Stimulated activated naive B cell treated with anti-CD40 and anti-IgM and Interleukin-4, amounts not matched to agents 10 μg/mL and 1 μg/mL and 100 μg/mL, for 72 hours (primary cell): ENCODE measurements around the gene DERL3.

Experiments used
- ATAC-seq, 2 donors: fragments of 150-1000 bp; cut with Tn5 transposase; replicated peaks; 2 replicates each; pipeline ENCODE4 v1.10.0; 2021; ENCODE audit warnings: moderate library complexity in 1 of 2
- DNase-seq: peaks from one replicate; pipeline ENCODE4 v3.0.0; 2021
- H3K27ac Mint-ChIP-seq: one replicate; pipeline ENCODE4 v1.8.0; 2022; ENCODE audit warnings: mild to moderate bottlenecking, mixed read lengths
- H3K27me3 Mint-ChIP-seq, 2 donors: one replicate each; pipeline ENCODE4 v1.8.0; 2022; ENCODE audit warnings: mixed read lengths in 2 of 2
- H3K36me3 Mint-ChIP-seq, 2 donors: one replicate each; pipeline ENCODE4 v1.8.0; 2022; ENCODE audit warnings: mixed read lengths in 2 of 2, mild to moderate bottlenecking in 1 of 2
- H3K4me1 Mint-ChIP-seq, 2 donors: one replicate each; pipeline ENCODE4 v1.8.0; 2022; ENCODE audit warnings: mixed read lengths in 2 of 2, mild to moderate bottlenecking in 1 of 2
- H3K4me3 Mint-ChIP-seq, 2 donors: one replicate each; pipeline ENCODE4 v1.8.0; 2022; ENCODE audit warnings: mild to moderate bottlenecking in 2 of 2, mixed read lengths in 2 of 2, moderate library complexity in 1 of 2
- H3K9me3 Mint-ChIP-seq, 2 donors: one replicate each; pipeline ENCODE4 v1.8.0; 2022; ENCODE audit warnings: mixed read lengths in 2 of 2, mild to moderate bottlenecking in 1 of 2

DERL3 gene

GRCh38 chr22:23857606-23858483 lies 19.0 kb upstream of the DERL3 start, which contains the start of gene SLC2A11:
Gene SLC2A11, plus strand, starts transcription at chr22:23857875. Its CDS starts 125 bp downstream, at chr22:23858000.
- peak; percentile 95 for DNase-seq
- Mint-ChIP-seq H3K27me3 (no peaks in the 10 kb centered on the region), H3K36me3 (peaks cover 2 to 11% of the 10 kb centered on the region in 2 donors), H3K4me1 (peaks cover 20 to 31% of the 10 kb centered on the region in 2 donors), H3K27ac (peak within 1 kb of the TSS; percentile 98), H3K9me3 (no peaks in the 10 kb centered on the region), H3K4me3 (peak within 1 kb of the TSS; percentile 96 to 97)
- ATAC-seq: peak; percentile 94 to 95

DNA sequence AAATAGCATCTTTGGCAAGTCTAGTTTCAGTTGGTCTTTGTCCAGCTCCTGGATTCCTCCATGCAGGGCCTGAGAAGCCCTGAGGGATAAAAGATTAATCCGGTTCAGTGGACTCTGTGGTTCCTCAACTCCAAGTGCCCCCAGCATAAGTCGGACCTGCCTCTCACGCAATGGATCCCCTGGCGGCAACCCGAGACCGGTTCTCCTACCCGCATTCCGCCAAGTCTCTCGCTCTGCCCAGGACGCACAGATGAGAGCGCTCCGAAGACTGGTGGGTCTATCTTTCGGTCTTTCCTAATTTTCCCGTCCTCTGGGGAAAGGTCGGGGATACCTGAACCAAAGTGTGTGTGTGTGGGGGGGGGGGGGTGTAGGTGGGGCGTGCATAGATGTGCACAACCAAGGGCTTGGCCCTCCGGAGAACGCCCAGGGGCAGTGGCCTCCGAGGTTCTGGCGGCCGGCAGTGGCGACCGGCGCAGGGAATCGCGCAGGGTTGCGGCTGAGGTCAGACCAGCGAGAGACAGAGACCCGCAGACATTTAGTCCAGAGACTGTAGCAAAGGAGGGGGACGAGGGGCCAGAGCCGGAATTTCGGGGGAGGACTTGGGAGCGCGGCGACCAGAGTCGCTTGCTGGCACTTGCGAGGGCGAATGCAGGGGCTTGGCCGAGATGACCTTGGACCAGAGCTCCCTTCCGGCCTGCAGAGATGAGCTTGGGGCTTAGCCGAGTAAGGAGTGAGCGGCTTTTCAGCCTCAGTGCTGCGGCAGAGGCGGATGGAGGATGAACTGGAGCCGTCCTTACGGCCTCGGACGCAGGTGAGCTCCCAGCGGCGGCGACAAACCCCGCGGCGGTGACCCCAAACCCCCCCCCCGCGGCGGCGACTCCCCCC lies 18.2 kb upstream of the DERL3 start:
- no peaks in the 10 kb centered on the region for H3K9me3 Mint-ChIP-seq
- peaks cover 0 to 2% of the 10 kb centered on the region in 2 donors for H3K36me3 Mint-ChIP-seq
- peaks cover 14 to 24% of the 10 kb centered on the region in 2 donors for H3K4me1 Mint-ChIP-seq
- H3K27me3 Mint-ChIP-seq: no peaks in the 10 kb centered on the region
- ATAC-seq (peak; percentile 64 to 67), DNase-seq (peak; percentile 51)
- H3K4me3 Mint-ChIP-seq: peak overlapping the region; percentile 96 to 97
- H3K27ac Mint-ChIP-seq: peak overlapping the region; percentile 98

DNA sequence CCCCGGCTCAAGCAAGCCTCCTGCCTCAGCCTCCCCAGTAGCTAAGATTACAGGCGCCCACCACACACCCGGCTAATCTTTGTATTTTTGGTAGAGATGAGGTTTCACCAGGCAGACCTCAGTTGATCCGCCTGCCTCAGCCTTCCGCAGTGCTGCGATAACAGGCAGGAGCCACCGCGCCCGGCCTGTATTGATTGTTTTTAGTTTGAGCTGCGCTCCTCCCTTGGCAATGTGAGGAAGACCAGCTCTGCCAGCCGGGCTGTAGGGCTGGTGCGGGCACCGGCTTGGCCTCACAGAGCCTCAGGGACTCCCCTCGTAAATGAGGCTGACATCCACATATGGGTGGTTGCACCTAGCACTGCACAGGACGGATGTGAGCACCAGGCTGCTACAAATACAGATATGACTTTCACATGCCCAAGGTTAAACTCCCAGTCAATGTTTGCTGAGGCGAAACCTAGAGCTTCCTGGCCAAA lies 11.4 kb upstream of the DERL3 start:
- Mint-ChIP-seq H3K4me3 (peak overlapping the region; percentile 53 to 66), H3K27ac (peak overlapping the region; percentile 81), H3K36me3 (no peaks in the 10 kb centered on the region), H3K27me3 (no peaks in the 10 kb centered on the region), H3K9me3 (no peaks in the 10 kb centered on the region), H3K4me1 (peaks cover 35 to 49% of the 10 kb centered on the region in 2 donors)
- ATAC-seq (peak in 1 of 2 donors; percentile 48), DNase-seq (no peak)

- Mint-ChIP-seq H3K9me3 (no peaks in the 10 kb centered on the region), H3K4me1 (peaks cover 43 to 57% of the 10 kb centered on the region in 2 donors), H3K27me3 (no peaks in the 10 kb centered on the region), H3K4me3 (peak overlapping the region; percentile 64 to 76), H3K27ac (peak overlapping the region; percentile 76), H3K36me3 (no peaks in the 10 kb centered on the region)
- ATAC-seq: peak; percentile 71 to 77
- DNase-seq: peak; percentile 82
Measured at GRCh38 chr22:23849009-23850006, 10.5 kb upstream of the DERL3 start.

GRCh38 chr22:23847991-23848864 lies 9.4 kb upstream of the DERL3 start:
- H3K27me3 Mint-ChIP-seq: no peaks in the 10 kb centered on the region

GRCh38 chr22:23847310-23847920 lies 8.6 kb upstream of the DERL3 start:
- no peaks in the 10 kb centered on the region for H3K27me3 Mint-ChIP-seq
- H3K9me3 Mint-ChIP-seq: no peaks in the 10 kb centered on the region
- H3K4me3 Mint-ChIP-seq: peak overlapping the region in 1 of 2 donors; percentile 4
- DNase-seq (no peak), ATAC-seq (no peak)
- H3K36me3 Mint-ChIP-seq: no peaks in the 10 kb centered on the region
- peaks cover 52 to 71% of the 10 kb centered on the region in 2 donors for H3K4me1 Mint-ChIP-seq
- no peak overlapping the region for H3K27ac Mint-ChIP-seq

More at GRCh38 chr22:23847991-23848864, 9.4 kb upstream of the DERL3 start:
- no peaks in the 10 kb centered on the region for H3K36me3 Mint-ChIP-seq
- H3K27ac Mint-ChIP-seq: no peak overlapping the region
- no peak for DNase-seq
- H3K4me3 Mint-ChIP-seq: no peak overlapping the region
- no peak for ATAC-seq
- no peaks in the 10 kb centered on the region for H3K9me3 Mint-ChIP-seq
- H3K4me1 Mint-ChIP-seq: peaks cover 47 to 63% of the 10 kb centered on the region in 2 donors

DNA sequence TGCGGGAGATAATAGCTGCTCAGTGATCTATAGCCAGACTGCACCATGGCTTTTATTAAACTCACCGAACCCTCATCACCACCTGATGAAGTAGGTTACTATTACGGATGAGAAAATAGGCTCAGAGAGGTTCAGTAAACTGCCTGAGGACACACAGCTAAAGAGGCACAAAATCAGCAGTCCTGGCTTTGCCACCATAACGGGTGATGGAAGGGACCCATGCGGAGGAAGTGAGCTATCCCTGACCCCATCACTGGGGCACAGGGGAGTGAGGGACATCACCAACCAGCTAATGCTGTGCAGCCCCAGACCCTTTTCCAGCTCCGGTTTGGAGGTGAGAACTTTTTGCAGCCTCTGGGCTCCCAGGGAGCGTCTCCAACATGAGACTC lies 7.3 kb upstream of the DERL3 start:
- no peak overlapping the region for H3K27ac Mint-ChIP-seq
- H3K27me3 Mint-ChIP-seq: no peaks in the 10 kb centered on the region
- H3K9me3 Mint-ChIP-seq: no peaks in the 10 kb centered on the region
- peak; percentile 1 to 8 for ATAC-seq
- H3K4me1 Mint-ChIP-seq: peaks cover 59 to 71% of the 10 kb centered on the region in 2 donors
- peak overlapping the region in 1 of 2 donors; percentile 25 for H3K4me3 Mint-ChIP-seq
- no peaks in the 10 kb centered on the region for H3K36me3 Mint-ChIP-seq
- no peak for DNase-seq

- Mint-ChIP-seq H3K4me3 (peak overlapping the region; percentile 25 to 33), H3K36me3 (no peaks in the 10 kb centered on the region)
Measured at GRCh38 chr22:23845265-23846080, 6.7 kb upstream of the DERL3 start.

DNA sequence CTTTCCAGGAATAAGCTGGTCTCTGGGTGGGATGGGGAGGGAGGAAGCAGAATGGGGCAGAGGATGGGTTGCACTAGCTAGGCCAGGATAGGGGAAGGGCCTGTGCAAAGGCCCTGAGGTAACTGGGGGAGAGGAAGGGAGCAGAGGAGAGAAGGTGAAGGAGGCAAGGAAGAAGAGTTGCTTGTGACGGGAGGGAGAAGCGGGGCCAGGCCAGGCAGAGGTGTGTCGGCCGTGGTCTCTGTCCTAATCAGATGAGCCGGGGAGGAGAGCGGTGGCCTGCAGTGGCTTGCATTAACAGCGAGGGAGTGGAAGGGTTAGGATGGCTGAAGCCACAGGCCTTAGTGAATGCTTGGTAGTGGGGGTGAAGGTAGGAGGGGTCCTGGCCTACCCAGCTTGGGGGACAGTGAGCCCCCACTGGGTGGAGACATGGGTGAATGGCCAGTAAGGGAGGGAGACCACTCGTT lies 6.0 kb upstream of the DERL3 start:
- Mint-ChIP-seq H3K4me1 (peaks cover 52 to 66% of the 10 kb centered on the region in 2 donors), H3K27ac (peak overlapping the region; percentile 86), H3K36me3 (no peaks in the 10 kb centered on the region), H3K4me3 (peak overlapping the region; percentile 14 to 76), H3K27me3 (no peaks in the 10 kb centered on the region), H3K9me3 (no peaks in the 10 kb centered on the region)
- no peak for ATAC-seq
- DNase-seq: no peak

More at GRCh38 chr22:23845265-23846080, 6.7 kb upstream of the DERL3 start:
- Mint-ChIP-seq H3K27ac (peak overlapping the region; percentile 79), H3K9me3 (no peaks in the 10 kb centered on the region), H3K4me1 (peaks cover 56 to 70% of the 10 kb centered on the region in 2 donors), H3K27me3 (no peaks in the 10 kb centered on the region)
- no peak for DNase-seq
- ATAC-seq: no peak

- H3K36me3 Mint-ChIP-seq: peaks cover 0 to 6% of the 10 kb centered on the region in 2 donors
- H3K4me3 Mint-ChIP-seq: no peak overlapping the region
- no peak for DNase-seq
- peaks cover 57 to 66% of the 10 kb centered on the region in 2 donors for H3K4me1 Mint-ChIP-seq
- ATAC-seq: no peak
- H3K27me3 Mint-ChIP-seq: no peaks in the 10 kb centered on the region
- no peaks in the 10 kb centered on the region for H3K9me3 Mint-ChIP-seq
- H3K27ac Mint-ChIP-seq: peak overlapping the region; percentile 60
Measured at GRCh38 chr22:23842599-23842998, 3.8 kb upstream of the DERL3 start.

DNA sequence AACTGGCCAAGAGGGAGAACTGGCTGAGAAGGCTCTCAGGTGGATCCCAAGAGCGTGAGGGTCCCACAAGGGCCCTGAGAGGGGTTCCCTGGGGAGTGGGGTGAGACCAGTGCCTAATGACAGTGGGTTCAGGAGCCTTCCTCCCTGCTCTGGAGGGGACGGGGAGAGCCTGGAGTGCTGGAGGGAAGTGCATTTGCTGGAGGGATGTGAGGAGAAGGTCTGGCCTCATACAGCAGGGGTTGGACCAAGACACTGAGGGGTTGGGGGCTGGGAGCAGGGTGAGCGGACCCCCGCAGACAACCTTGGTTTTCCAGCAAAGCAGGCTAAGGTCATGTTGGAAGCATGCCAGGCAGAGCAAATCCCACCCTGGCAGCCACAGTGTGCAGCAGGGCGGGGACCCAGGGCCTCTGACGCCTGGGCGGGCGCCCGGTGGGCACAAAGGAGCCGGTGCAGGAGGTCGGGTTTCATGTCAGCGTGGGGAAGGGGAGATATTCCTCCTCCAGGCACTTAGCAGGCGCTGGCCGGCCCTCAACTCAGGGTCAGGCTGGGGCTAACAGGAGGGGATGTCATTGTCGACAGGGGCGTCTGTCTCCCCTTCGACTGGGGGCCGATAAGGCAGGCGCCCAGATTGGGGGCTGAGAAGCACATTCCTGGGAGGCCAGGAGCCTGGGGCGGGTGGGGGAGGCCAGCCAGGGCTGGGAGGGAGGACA lies 3.1 kb upstream of the DERL3 start:
- H3K4me3 Mint-ChIP-seq: no peak overlapping the region
- H3K9me3 Mint-ChIP-seq: no peaks in the 10 kb centered on the region
- DNase-seq (no peak), ATAC-seq (no peak)
- H3K36me3 Mint-ChIP-seq: peaks cover 2 to 11% of the 10 kb centered on the region in 2 donors
- peak overlapping the region; percentile 66 for H3K27ac Mint-ChIP-seq
- H3K4me1 Mint-ChIP-seq: peaks cover 60 to 66% of the 10 kb centered on the region in 2 donors
- no peaks in the 10 kb centered on the region for H3K27me3 Mint-ChIP-seq
